HL-60 (cell line): ENCODE data around the gene SHANK3.
"Not testable (repeated sequence)": the region's sequence is repeated elsewhere in the genome, so short reads cannot be mapped to it uniquely, and the experiment has no call there.

Experiments used
- DNase-seq, 2 experiments: peaks; one replicate each; pipeline ENCODE4 v3.0.0-alpha.2; 2010 to 2020; ENCODE audit warnings: low read depth in 1 of 2, low spot score in 1 of 2
- H3K27ac ChIP-seq: fragments of 250-450 bp; sonication (Bioruptor Pico); replicated peaks from 2 replicates; pipeline ENCODE4 v1.5.1; 2020; ENCODE audit warnings: mild to moderate bottlenecking, moderate library complexity
- H3K27me3 ChIP-seq: fragments of 250-450 bp; sonication (Bioruptor Pico); 2 replicates; pipeline ENCODE4 v1.5.1; 2021; ENCODE audit warnings: mild to moderate bottlenecking, moderate library complexity; ENCODE audit not compliant: insufficient read depth, poor library complexity, severe bottlenecking
- H3K4me3 ChIP-seq: replicated peaks from 2 replicates; pipeline ENCODE4 v1.5.1; 2011; ENCODE audit warnings: mild to moderate bottlenecking, control low read depth, low read length; ENCODE audit not compliant: insufficient read depth
- GABPA ChIP-seq: IDR thresholded peaks from 2 replicates; pipeline ENCODE4 v1.6.1; 2012; ENCODE audit warnings: low read depth
- POLR2AphosphoS5 ChIP-seq: IDR thresholded peaks from 2 replicates; pipeline ENCODE4 v1.6.1; 2012; ENCODE audit warnings: low read depth
- SPI1 ChIP-seq: IDR thresholded peaks from 2 replicates; pipeline ENCODE4 v1.6.1; 2012; ENCODE audit warnings: low read depth, mild to moderate bottlenecking, borderline replicate concordance
- TF ChIP-seq, protein P1 (sequence below): IDR thresholded peaks from one replicate; pipeline ENCODE4 v1.5.1; 2011; ENCODE audit warnings: low read length, control low read depth, inconsistent platforms; ENCODE audit not compliant: insufficient read depth
- TF ChIP-seq, protein P2 (sequence below): IDR thresholded peaks from 2 replicates; pipeline ENCODE4 v1.6.1; 2012; ENCODE audit warnings: low read depth; ENCODE audit not compliant: insufficient replicate concordance

The SHANK3 gene

DNA sequence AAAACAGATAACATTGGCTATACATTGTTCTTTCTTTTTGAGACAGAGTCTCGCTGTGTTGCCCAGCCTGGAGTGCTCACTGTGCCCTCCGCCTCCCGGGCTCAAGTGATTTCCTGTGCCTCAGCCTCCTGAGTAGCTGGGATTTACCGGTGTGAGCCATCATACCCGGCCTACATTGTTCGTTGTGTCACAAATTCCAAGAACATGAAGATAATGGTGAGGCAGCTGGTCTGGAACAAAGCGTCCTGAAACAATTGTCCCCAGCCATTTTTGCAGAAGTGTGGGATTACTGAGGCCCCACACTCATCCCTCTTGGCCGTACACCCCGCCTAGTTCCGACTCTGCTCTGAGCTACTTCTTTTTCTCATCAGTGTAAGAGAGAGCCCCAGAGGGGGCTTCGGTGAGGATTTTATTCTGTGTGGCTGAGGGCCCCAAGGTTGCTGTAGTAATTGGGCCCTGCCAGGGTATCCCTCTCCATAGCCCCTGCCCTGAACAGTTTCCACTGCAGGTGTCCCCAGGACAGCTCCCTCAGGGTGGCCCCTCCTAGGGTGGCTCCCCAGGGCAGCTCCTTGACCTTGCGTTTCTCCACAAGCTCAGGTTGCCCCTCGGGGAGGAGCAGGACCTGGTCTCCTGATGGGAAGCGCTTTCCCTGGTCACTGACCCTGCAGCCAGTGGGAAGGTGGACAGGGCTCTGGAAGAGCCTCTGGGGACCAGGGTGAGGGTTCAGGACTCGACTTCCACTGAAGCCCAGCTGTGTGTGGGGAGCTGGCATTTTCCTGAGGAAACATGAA, 31.6 kb upstream of the SHANK3 start:
- DNase-seq: no peak
- TF ChIP-seq POLR2AphosphoS5 (no peak), SPI1 (no peak), GABPA (no peak)
- TF ChIP-seq, protein P1, sequence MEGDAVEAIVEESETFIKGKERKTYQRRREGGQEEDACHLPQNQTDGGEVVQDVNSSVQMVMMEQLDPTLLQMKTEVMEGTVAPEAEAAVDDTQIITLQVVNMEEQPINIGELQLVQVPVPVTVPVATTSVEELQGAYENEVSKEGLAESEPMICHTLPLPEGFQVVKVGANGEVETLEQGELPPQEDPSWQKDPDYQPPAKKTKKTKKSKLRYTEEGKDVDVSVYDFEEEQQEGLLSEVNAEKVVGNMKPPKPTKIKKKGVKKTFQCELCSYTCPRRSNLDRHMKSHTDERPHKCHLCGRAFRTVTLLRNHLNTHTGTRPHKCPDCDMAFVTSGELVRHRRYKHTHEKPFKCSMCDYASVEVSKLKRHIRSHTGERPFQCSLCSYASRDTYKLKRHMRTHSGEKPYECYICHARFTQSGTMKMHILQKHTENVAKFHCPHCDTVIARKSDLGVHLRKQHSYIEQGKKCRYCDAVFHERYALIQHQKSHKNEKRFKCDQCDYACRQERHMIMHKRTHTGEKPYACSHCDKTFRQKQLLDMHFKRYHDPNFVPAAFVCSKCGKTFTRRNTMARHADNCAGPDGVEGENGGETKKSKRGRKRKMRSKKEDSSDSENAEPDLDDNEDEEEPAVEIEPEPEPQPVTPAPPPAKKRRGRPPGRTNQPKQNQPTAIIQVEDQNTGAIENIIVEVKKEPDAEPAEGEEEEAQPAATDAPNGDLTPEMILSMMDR: no peak
- TF ChIP-seq, protein P2, sequence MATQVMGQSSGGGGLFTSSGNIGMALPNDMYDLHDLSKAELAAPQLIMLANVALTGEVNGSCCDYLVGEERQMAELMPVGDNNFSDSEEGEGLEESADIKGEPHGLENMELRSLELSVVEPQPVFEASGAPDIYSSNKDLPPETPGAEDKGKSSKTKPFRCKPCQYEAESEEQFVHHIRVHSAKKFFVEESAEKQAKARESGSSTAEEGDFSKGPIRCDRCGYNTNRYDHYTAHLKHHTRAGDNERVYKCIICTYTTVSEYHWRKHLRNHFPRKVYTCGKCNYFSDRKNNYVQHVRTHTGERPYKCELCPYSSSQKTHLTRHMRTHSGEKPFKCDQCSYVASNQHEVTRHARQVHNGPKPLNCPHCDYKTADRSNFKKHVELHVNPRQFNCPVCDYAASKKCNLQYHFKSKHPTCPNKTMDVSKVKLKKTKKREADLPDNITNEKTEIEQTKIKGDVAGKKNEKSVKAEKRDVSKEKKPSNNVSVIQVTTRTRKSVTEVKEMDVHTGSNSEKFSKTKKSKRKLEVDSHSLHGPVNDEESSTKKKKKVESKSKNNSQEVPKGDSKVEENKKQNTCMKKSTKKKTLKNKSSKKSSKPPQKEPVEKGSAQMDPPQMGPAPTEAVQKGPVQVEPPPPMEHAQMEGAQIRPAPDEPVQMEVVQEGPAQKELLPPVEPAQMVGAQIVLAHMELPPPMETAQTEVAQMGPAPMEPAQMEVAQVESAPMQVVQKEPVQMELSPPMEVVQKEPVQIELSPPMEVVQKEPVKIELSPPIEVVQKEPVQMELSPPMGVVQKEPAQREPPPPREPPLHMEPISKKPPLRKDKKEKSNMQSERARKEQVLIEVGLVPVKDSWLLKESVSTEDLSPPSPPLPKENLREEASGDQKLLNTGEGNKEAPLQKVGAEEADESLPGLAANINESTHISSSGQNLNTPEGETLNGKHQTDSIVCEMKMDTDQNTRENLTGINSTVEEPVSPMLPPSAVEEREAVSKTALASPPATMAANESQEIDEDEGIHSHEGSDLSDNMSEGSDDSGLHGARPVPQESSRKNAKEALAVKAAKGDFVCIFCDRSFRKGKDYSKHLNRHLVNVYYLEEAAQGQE: no peak
- H3K4me3 ChIP-seq: no peak overlapping the region
- no peak overlapping the region for H3K27ac ChIP-seq
- H3K27me3 ChIP-seq: no peaks in the 10 kb centered on the region

DNA sequence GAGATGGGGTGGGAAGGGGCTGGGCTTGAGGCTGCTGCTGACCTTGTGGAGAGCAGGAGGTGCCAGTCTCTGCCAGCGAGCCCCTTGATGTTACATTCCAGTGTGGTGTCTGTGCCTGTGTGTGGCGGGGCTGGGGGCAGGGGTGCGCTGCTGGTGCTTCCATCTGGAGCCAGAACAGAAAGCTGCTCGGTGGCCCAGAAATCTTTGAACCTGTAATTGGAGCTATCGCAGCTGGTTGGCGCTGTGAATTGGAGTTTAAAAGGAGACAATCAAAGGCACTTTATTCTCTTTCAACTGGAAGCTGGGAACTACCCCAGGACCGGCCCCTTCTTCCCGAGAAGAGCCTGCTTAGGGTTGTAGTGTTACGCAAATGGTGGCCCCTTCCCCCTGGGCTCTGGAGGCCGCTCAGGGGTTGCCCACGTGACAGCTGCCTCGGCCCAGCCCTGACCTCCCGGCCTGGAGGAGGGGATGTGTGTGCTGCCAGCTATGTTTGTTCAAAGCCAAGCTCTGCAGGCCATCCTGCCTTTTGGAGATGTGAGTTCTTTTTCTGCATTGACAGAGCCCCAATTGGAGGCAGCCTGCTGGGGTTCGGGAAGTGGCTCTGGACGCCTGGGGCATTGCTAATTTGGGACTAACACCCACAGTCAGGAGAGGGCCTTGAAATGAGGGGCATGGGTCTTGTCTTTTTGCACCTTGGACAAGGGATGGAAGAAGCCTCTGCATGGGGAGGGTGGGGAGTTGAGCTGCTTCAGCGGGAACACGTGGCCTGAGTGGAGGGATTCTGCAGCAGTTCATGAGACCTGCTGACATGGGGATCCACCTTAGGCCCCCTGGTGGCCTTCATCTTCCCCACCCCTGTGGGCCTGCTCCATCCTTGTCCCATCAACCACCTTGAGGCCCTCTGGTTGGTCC, 30.7 kb upstream of the SHANK3 start:
- DNase-seq: no peak
- Histone ChIP-seq H3K4me3 (no peak overlapping the region), H3K27ac (no peak overlapping the region), H3K27me3 (no peaks in the 10 kb centered on the region)
- TF ChIP-seq POLR2AphosphoS5 (no peak), GABPA (no peak), SPI1 (no peak)

DNA sequence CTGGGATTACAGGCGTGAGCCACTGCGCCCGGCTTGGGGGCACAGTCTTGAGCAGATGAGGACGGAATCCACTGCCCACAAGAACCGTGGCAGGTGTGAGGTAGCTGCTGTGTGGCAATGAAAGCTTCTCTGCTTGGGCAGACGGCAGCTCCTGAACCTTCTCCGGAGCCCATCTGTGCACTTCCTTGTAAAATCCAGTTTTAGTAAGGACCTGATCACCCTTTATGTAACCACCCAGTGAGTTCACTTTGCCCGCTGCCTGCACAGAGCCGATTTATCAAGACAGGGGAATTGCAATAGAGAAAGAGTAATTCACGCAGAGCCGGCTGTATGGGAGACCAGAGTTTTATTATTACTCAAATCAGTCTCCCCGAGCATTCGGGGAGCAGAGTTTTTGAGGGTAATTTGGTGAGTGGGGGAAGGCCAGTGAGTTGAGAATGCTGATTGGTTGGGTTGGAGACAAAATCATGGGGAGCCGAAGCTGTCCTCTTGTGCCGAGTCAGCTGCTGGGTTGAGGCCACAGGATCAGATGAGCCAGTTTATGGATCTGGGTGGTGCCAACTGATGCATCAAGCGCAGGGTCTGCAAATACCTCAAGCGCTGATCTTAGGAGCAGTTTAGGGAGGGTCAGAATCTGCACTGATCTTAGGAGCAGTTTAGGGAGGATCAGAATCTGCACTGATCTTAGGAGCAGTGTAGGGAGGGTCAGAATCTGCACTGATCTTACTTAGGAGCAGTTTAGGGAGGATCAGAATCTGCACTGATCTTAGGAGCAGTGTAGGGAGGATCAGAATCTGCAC, 29.4 kb upstream of the SHANK3 start:
- H3K4me3 ChIP-seq, DNase-seq, H3K27me3 ChIP-seq, H3K27ac ChIP-seq: not testable (repeated sequence)

DNA sequence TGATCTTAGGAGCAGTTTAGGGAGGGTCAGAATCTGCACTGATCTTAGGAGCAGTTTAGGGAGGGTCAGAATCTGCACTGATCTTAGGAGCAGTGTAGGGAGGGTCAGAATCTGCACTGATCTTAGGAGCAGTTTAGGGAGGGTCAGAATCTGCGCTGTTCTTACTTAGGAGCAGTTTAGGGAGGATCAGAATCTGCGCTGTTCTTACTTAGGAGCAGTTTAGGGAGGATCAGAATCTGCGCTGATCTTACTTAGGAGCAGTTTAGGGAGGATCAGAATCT, 28.9 kb upstream of the SHANK3 start:
- H3K27ac ChIP-seq, H3K27me3 ChIP-seq, DNase-seq, H3K4me3 ChIP-seq: not testable (repeated sequence)

DNA sequence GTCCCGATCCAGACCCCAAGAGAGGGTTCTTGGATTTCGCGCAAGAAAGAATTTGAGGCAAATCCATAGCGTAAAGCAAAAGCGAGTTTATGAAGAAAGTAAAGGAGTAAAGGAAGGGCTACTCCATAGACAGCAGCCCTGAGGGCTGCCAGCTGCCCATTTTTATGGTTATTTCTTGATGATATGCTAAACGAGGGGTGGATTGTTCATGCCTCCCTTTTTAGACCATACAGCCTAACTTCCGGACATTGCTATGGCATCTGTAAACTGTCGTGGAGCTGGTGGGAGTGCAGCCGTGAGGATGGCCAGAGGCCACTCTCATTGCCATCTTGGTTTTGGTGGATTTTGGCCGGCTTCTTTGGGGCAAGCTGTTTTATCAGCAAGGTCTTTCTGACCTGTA, 19.4 kb upstream of the SHANK3 start:
- Histone ChIP-seq H3K27me3 (peaks cover 6% of the 10 kb centered on the region), H3K4me3 (no peak overlapping the region), H3K27ac (no peak overlapping the region)
- TF ChIP-seq, protein P2: no peak
- TF ChIP-seq POLR2AphosphoS5 (no peak), SPI1 (no peak), GABPA (no peak)
- TF ChIP-seq, protein P1: no peak
- no peak for DNase-seq

DNA sequence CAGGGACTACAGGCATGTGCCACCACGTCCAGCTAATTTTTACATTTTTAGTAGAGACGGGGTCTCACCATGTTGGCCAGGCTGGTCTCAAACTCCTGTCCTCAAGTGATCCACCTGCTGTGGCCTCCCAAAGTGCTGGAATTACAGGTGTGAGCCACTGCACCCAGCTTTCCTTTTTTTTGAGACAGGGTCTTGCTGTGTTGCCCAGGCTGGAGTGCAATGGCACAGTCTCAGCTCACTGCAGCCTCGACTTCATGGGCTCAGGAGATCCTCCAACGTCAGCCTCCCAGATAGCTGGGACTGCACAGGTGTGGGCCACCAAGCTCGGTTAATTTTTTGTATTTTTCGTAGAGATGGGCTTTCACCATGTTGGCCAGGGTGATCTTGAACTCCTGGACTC, 18.0 kb upstream of the SHANK3 start:
- H3K4me3 ChIP-seq, H3K27me3 ChIP-seq, DNase-seq, H3K27ac ChIP-seq: not testable (repeated sequence)
